Keratinocyte (primary cell): ENCODE measurements around the gene CCDC170. TPM values are rescaled to one million over a fixed set of nuclear protein-coding genes. Genes with fewer than 3 reads are reported as not detected.

Source experiments
- DNase-seq: peaks from one replicate; pipeline ENCODE4 v3.0.0-alpha.2; 2011; ENCODE audit warnings: low read depth, missing footprints, low spot score
- FAIRE-seq: peaks from 2 replicates; lab custom pipeline; 2011; peaks lifted over from hg19 to GRCh38; lab: Jason Lieb, UNC
- H2AFZ ChIP-seq: 2 replicates; pipeline ENCODE4 v1.6.0; 2012; ENCODE audit warnings: low read length, control low read depth, inconsistent platforms; ENCODE audit not compliant: control insufficient read depth
- H3K27ac ChIP-seq: 2 replicates; pipeline ENCODE4 v1.5.1; 2011; ENCODE audit warnings: low read length; ENCODE audit not compliant: control insufficient read depth, insufficient read depth
- H3K27me3 ChIP-seq: 3 replicates; pipeline ENCODE4 v1.6.0; 2011; ENCODE audit warnings: low read length; ENCODE audit not compliant: control insufficient read depth, insufficient read depth; ENCODE audit errors: extremely low read depth
- H3K36me3 ChIP-seq, 2 experiments: 2 replicates in 1 of 2; 3 replicates in 1 of 2; pipeline ENCODE4 v1.5.1; 2011; ENCODE audit warnings: low read length in 2 of 2, mild to moderate bottlenecking in 1 of 2; ENCODE audit not compliant: control insufficient read depth in 2 of 2, insufficient read depth in 2 of 2; ENCODE audit errors: extremely low read depth in 1 of 2
- H3K4me1 ChIP-seq: 3 replicates; pipeline ENCODE4 v1.5.1; 2011; ENCODE audit warnings: low read length; ENCODE audit not compliant: control insufficient read depth, insufficient read depth; ENCODE audit errors: extremely low read depth
- H3K4me2 ChIP-seq: 3 replicates; pipeline ENCODE4 v1.6.0; 2011; ENCODE audit warnings: low read depth, low read length; ENCODE audit not compliant: control insufficient read depth, insufficient read depth; ENCODE audit errors: extremely low read depth
- H3K4me3 ChIP-seq, 3 experiments: fragments of 200-600 bp in 1 of 3; sonication (generic) in 1 of 3; 2 replicates in 2 of 3; 3 replicates in 1 of 3; pipeline ENCODE4 v1.5.1; 2011 to 2016; ENCODE audit warnings: low read length in 3 of 3, mild to moderate bottlenecking in 3 of 3, control low read depth in 2 of 3, inconsistent platforms in 1 of 3, low read depth in 1 of 3, mixed read lengths in 1 of 3, mixed run types in 1 of 3, moderate library complexity in 1 of 3; ENCODE audit not compliant: control insufficient read depth in 2 of 3, insufficient read depth in 2 of 3; ENCODE audit errors: extremely low read depth in 1 of 3
- H3K79me2 ChIP-seq: 2 replicates; pipeline ENCODE4 v1.6.0; 2012; ENCODE audit warnings: low read length; ENCODE audit not compliant: control insufficient read depth, insufficient read depth
- H3K9ac ChIP-seq: 3 replicates; pipeline ENCODE4 v1.6.0; 2011; ENCODE audit warnings: low read length; ENCODE audit not compliant: control insufficient read depth, insufficient read depth; ENCODE audit errors: extremely low read depth
- H3K9me1 ChIP-seq: 3 replicates; pipeline ENCODE4 v1.6.0; 2011; ENCODE audit warnings: low read length; ENCODE audit not compliant: control insufficient read depth, insufficient read depth; ENCODE audit errors: extremely low read depth
- H3K9me3 ChIP-seq: 2 replicates; pipeline ENCODE4 v1.5.1; 2012; ENCODE audit warnings: low read depth, low read length; ENCODE audit not compliant: control insufficient read depth
- H4K20me1 ChIP-seq: 3 replicates; pipeline ENCODE4 v1.6.0; 2011; ENCODE audit warnings: low read length; ENCODE audit not compliant: control insufficient read depth, insufficient read depth; ENCODE audit errors: extremely low read depth
- EZH2 ChIP-seq: IDR thresholded peaks from one replicate; pipeline ENCODE4 v1.6.1; 2012; ENCODE audit warnings: inconsistent platforms, mild to moderate bottlenecking, low read length, moderate library complexity
- dilution Hi-C: fragments of 300-500 bp; cut with MboI; formaldehyde crosslinking; loops from one replicate; pipeline ENCODE4 v1.7.0; 2020; ENCODE audit warnings: low sequenced_read_pairs; ENCODE audit not compliant: extremely low pct_ligation_motif_present
- polyA plus RNA-seq, 5 experiments: library from polyadenylated mRNA; depleted of rRNA in 3 of 5; stranded (reverse) in 3 of 5; stranded (forward) in 1 of 5; unstranded in 1 of 5; fragments of >200 nt; gene quantifications; 1 replicate in 1 of 5; 2 replicates in 3 of 5; 3 replicates in 1 of 5; pipeline versions ENCODE4 v1.2.1 to v1.2.3, GENCODE V29; 2011 to 2012; ENCODE audit warnings: missing spikeins in 2 of 5, low read depth in 1 of 5, low replicate concordance in 1 of 5
- small RNA-seq, 3 experiments: library from RNA; depleted of rRNA; stranded (forward); fragments of <200 nt; gene quantifications; one replicate each; pipeline ENCODE3, GENCODE V24; 2012; ENCODE audit warnings: low read depth in 3 of 3, low replicate concordance in 1 of 3; ENCODE audit not compliant: insufficient read length in 3 of 3
- TF ChIP-seq, protein P1 (sequence below), 3 experiments: IDR thresholded peaks in 1 of 3; conservative IDR thresholded peaks in 1 of 3; optimal IDR thresholded peaks in 1 of 3; 2 replicates in 2 of 3; 3 replicates in 1 of 3; pipeline versions ENCODE3 to v1.5.1; 2011; ENCODE audit warnings: low read length in 3 of 3, mild to moderate bottlenecking in 3 of 3, moderate library complexity in 2 of 3, control low read depth in 1 of 3, inconsistent platforms in 1 of 3; ENCODE audit not compliant: insufficient read depth in 2 of 3; ENCODE audit errors: extremely low read depth in 1 of 3

CCDC170 gene
- polyA plus RNA-seq, 1 donor (not counting 4 experiments of a cell fraction or from before 2014, with no cell fraction given): 0.10 TPM

DNA sequence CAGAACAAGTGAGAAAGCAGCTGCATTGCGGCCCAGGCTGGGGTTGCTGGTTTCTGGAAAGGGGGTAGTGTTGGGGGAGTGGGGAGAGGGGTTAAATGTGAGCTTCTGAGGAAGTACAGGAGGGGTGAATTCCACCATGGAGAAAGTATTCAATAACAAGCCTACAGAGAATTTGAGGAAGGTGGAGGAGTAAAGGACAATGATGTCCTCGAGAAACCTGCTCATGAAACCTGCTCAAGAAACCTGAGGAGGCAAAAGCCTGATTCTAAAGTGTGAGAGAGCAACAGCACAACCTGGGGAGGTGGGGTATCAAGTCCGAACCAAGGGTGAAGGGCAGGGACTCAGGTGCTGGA, 175.4 kb downstream of the CCDC170 start:
- Histone ChIP-seq H3K4me3 (no peak overlapping the region), H3K9ac (no peak overlapping the region), H3K9me3 (no peaks in the 10 kb centered on the region), H3K27me3 (no peaks in the 10 kb centered on the region), H4K20me1 (no peaks in the 10 kb centered on the region), H2AFZ (no peak overlapping the region), H3K79me2 (no peaks in the 10 kb centered on the region), H3K4me1 (peaks cover 4% of the 10 kb centered on the region), H3K36me3 (no peaks in the 10 kb centered on the region), H3K4me2 (no peak overlapping the region), H3K9me1 (no peaks in the 10 kb centered on the region), H3K27ac (no peak overlapping the region)
- dilution Hi-C loops: no loop called here
- FAIRE-seq (peak; percentile 20), DNase-seq (no peak)
- no peak for TF ChIP-seq EZH2

DNA sequence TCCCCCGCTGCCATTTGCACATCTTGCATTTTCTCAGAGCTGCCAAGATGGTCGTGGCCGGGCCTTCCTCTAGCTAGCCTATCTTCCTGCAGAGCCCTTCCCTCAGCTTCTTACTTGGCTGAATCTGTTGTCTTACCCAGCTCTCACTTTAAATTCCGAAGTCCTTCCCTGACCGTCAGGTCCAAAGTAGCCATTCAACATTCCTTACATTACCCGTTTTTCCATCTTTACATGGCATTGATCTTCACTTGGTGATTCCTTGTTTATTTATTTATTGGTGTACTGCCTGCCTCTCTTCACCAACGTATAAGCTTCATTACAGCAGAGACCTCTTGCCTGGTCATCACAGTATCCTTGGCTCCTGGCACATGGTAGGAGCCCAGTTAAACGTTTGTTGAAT, 176.3 kb downstream of the CCDC170 start:
- Histone ChIP-seq H3K9me3 (no peaks in the 10 kb centered on the region), H3K9me1 (no peaks in the 10 kb centered on the region), H2AFZ (no peak overlapping the region), H4K20me1 (no peaks in the 10 kb centered on the region), H3K36me3 (no peaks in the 10 kb centered on the region), H3K79me2 (no peaks in the 10 kb centered on the region), H3K4me1 (peaks cover 4% of the 10 kb centered on the region), H3K9ac (no peak overlapping the region), H3K4me2 (no peak overlapping the region), H3K4me3 (no peak overlapping the region), H3K27ac (no peak overlapping the region), H3K27me3 (no peaks in the 10 kb centered on the region)
- FAIRE-seq (no peak), DNase-seq (no peak)
- dilution Hi-C loops: no loop called here
- TF ChIP-seq EZH2: no peak
- TF ChIP-seq, protein P1, sequence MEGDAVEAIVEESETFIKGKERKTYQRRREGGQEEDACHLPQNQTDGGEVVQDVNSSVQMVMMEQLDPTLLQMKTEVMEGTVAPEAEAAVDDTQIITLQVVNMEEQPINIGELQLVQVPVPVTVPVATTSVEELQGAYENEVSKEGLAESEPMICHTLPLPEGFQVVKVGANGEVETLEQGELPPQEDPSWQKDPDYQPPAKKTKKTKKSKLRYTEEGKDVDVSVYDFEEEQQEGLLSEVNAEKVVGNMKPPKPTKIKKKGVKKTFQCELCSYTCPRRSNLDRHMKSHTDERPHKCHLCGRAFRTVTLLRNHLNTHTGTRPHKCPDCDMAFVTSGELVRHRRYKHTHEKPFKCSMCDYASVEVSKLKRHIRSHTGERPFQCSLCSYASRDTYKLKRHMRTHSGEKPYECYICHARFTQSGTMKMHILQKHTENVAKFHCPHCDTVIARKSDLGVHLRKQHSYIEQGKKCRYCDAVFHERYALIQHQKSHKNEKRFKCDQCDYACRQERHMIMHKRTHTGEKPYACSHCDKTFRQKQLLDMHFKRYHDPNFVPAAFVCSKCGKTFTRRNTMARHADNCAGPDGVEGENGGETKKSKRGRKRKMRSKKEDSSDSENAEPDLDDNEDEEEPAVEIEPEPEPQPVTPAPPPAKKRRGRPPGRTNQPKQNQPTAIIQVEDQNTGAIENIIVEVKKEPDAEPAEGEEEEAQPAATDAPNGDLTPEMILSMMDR (optimal IDR thresholded peaks at IDR 0.05 in 1 of 3, IDR thresholded peaks at IDR 0.05 in 1 of 3, conservative IDR thresholded peaks at IDR 0.05 in 1 of 3; ENCODE audit: extremely low read depth in 1 of 3, insufficient read depth in 2 of 3, low read length in 3 of 3): no peak

Small RNAs within 50 kb of the gene (small RNA-seq; reads per million reads assigned to genes)
- 0 reads per million in 3 experiments for gene RNU6-813P

Other genes with a start within 250 kb of the CCDC170 start
- gene ZBTB2, start 102.5 kb upstream of the CCDC170 start, polyA plus RNA-seq: 9.4 to 11.9 TPM (median 10.9 TPM) in 3 replicates
- gene RMND1, start 41.9 kb upstream of the CCDC170 start, polyA plus RNA-seq: 14.0 to 23.1 TPM (median 14.2 TPM) in 3 replicates